ENCODE measurements around the gene RTP5. TPM values are rescaled to one million over a fixed set of nuclear protein-coding genes. Genes with fewer than 3 reads are reported as not detected.

RTP5 gene
- total RNA-seq, 1 experiment from 2014 or later = not detected

- peak in 1 of 2 experiments; percentile 12 for DNase-seq
- ChIA-PET POLR2A (no interaction called here), CTCF (no interaction called here)
- intact Hi-C loops (cut with micrococcal nuclease; ENCODE audit: unreplicated experiment) = no loop called here
- Mint-ChIP-seq H3K36me3 (ENCODE audit: insufficient read depth, unreplicated experiment) (no peaks in the 10 kb centered on the region), H3K9me3 (ENCODE audit: unreplicated experiment) (no peaks in the 10 kb centered on the region), H3K27me3 (ENCODE audit: insufficient read depth, unreplicated experiment) (no peaks in the 10 kb centered on the region), H3K4me1 (ENCODE audit: low read depth, unreplicated experiment) (no peaks in the 10 kb centered on the region), H3K27ac (ENCODE audit: unreplicated experiment) (no peak overlapping the region), H3K4me3 (ENCODE audit: unreplicated experiment) (no peak overlapping the region)
- H3K36me3 ChIP-seq (ENCODE audit: control insufficient read depth, insufficient read depth, low read length) = no peaks in the 10 kb centered on the region
- no peak overlapping the region for H3K4me3 ChIP-seq (ENCODE audit: low read depth, low read length)
- BruUV-seq (replicated peaks) = no TSS peak
- no peak for TF ChIP-seq CTCF (IDR thresholded peaks at IDR 0.05; ENCODE audit: insufficient read depth in 1 of 2, low read depth in 1 of 2, low read length in 1 of 2, severe bottlenecking in 1 of 2, unreplicated experiment in 1 of 2)
- no peaks in the 10 kb centered on the region for H3K4me1 ChIP-seq
- no peaks in the 10 kb centered on the region for H3K27me3 ChIP-seq (replicated peaks; ENCODE audit: control insufficient read depth, insufficient read depth, low read length)
- no peaks in the 10 kb centered on the region for H3K9me3 ChIP-seq
Measured at GRCh38 chr2:241854342-241855244, 14.9 kb upstream of the RTP5 start.

- intact Hi-C loops (cut with micrococcal nuclease; ENCODE audit: unreplicated experiment) = no loop called here
- Mint-ChIP-seq H3K27ac (ENCODE audit: unreplicated experiment) (no peak overlapping the region), H3K27me3 (ENCODE audit: insufficient read depth, unreplicated experiment) (no peaks in the 10 kb centered on the region), H3K4me1 (ENCODE audit: low read depth, unreplicated experiment) (no peaks in the 10 kb centered on the region), H3K9me3 (ENCODE audit: unreplicated experiment) (no peaks in the 10 kb centered on the region), H3K4me3 (ENCODE audit: unreplicated experiment) (no peak overlapping the region), H3K36me3 (ENCODE audit: insufficient read depth, unreplicated experiment) (no peaks in the 10 kb centered on the region)
- BruUV-seq (replicated peaks) = no TSS peak
- no peaks in the 10 kb centered on the region for H3K36me3 ChIP-seq (ENCODE audit: control insufficient read depth, insufficient read depth, low read length)
- H3K4me3 ChIP-seq (ENCODE audit: low read depth, low read length) = no peak overlapping the region
- no peaks in the 10 kb centered on the region for H3K4me1 ChIP-seq
- no peaks in the 10 kb centered on the region for H3K9me3 ChIP-seq
- POLR2A ChIA-PET = no interaction called here
- no peaks in the 10 kb centered on the region for H3K27me3 ChIP-seq (replicated peaks; ENCODE audit: control insufficient read depth, insufficient read depth, low read length)
- CTCF ChIA-PET = no interaction called here
- TF ChIP-seq CTCF (IDR thresholded peaks at IDR 0.05; ENCODE audit: insufficient read depth in 1 of 2, low read depth in 1 of 2, low read length in 1 of 2, severe bottlenecking in 1 of 2, unreplicated experiment in 1 of 2) = no peak
- DNase-seq = peak in 1 of 2 experiments; percentile 9
Measured at GRCh38 chr2:241855245-241855887, 14.2 kb upstream of the RTP5 start.

- no peaks in the 10 kb centered on the region for H3K27me3 ChIP-seq (replicated peaks; ENCODE audit: control insufficient read depth, insufficient read depth, low read length)
- intact Hi-C loops (cut with micrococcal nuclease; ENCODE audit: unreplicated experiment) = no loop called here
- no peaks in the 10 kb centered on the region for H3K9me3 ChIP-seq
- no peaks in the 10 kb centered on the region for H3K27me3 Mint-ChIP-seq (ENCODE audit: insufficient read depth, unreplicated experiment)
- no peak overlapping the region for H3K4me3 ChIP-seq (ENCODE audit: low read depth, low read length)
- no peak for TF ChIP-seq CTCF (IDR thresholded peaks at IDR 0.05; ENCODE audit: insufficient read depth in 1 of 2, low read depth in 1 of 2, low read length in 1 of 2, severe bottlenecking in 1 of 2, unreplicated experiment in 1 of 2)
- no peaks in the 10 kb centered on the region for H3K4me1 Mint-ChIP-seq (ENCODE audit: low read depth, unreplicated experiment)
- no peaks in the 10 kb centered on the region for H3K9me3 Mint-ChIP-seq (ENCODE audit: unreplicated experiment)
- POLR2A ChIA-PET = no interaction called here
- no peaks in the 10 kb centered on the region for H3K4me1 ChIP-seq
- no peak overlapping the region for H3K4me3 Mint-ChIP-seq (ENCODE audit: unreplicated experiment)
- H3K36me3 Mint-ChIP-seq (ENCODE audit: insufficient read depth, unreplicated experiment) = no peaks in the 10 kb centered on the region
- no peak overlapping the region for H3K27ac Mint-ChIP-seq (ENCODE audit: unreplicated experiment)
- CTCF ChIA-PET = no interaction called here
- no peak for DNase-seq
- no peaks in the 10 kb centered on the region for H3K36me3 ChIP-seq (ENCODE audit: control insufficient read depth, insufficient read depth, low read length)
- no TSS peak for BruUV-seq (replicated peaks)
Measured at GRCh38 chr2:241855888-241856422, 13.6 kb upstream of the RTP5 start.
